ENCODE results near the gene FTSJ1. TPM values are rescaled to one million over a fixed set of nuclear protein-coding genes. Genes with fewer than 3 reads are reported as not detected.

Gene FTSJ1
- total RNA-seq, 1 experiment from 2014 or later: 49.4 TPM

DNA sequence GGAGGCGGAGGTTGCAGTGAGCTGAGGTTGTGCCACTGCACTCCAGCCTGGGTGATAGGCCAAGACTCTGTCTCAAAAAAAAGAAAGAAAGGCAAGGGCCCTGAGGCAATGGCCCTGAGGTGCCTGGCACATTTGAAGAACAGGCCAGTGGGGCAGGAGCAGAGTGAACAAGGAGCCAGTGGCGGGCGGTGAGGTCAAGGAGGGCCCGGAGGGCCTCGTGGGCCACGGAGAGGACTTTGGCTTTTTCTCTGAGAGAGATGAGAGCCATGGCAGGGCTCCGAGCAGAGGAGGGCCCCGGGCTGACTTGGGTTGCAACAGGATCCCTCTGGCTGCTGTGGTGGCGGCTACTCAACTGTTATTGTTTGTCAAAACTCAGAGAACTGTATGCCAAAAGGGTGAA is 13.3 kb downstream of the FTSJ1 start:
- Histone ChIP-seq H3K4ac (ENCODE audit: low read depth, low read length) (no peak overlapping the region), H3K4me1 (ENCODE audit: insufficient read depth, low read length) (no peaks in the 10 kb centered on the region), H3K79me1 (ENCODE audit: insufficient read depth, low read depth, low read length, poor library complexity, severe bottlenecking) (no peaks in the 10 kb centered on the region), H3K23me2 (ENCODE audit: insufficient read length, low read depth, low read length, poor library complexity, severe bottlenecking) (no peaks in the 10 kb centered on the region), H2BK12ac (ENCODE audit: insufficient read length, low read depth, low read length) (no peak overlapping the region), H2BK120ac (ENCODE audit: low read depth, low read length, poor library complexity, severe bottlenecking) (no peak overlapping the region), H2AFZ (ENCODE audit: low read length) (no peak overlapping the region), H3K27ac (ENCODE audit: insufficient read length, low read depth, low read length) (no peak overlapping the region), H3K23ac (ENCODE audit: insufficient read length, low read depth, low read length) (no peak overlapping the region), H3K27me3 (ENCODE audit: insufficient read depth, low read length) (no peaks in the 10 kb centered on the region), H4K8ac (replicated peaks; ENCODE audit: insufficient read length, low read depth, low read length) (no peak overlapping the region), H3K18ac (ENCODE audit: insufficient read length, low read depth, low read length) (no peak overlapping the region), H2BK5ac (ENCODE audit: insufficient read length, low read length) (no peak overlapping the region), H2BK20ac (ENCODE audit: low read depth, low read length, poor library complexity, severe bottlenecking) (no peak overlapping the region), H3K4me2 (ENCODE audit: insufficient read depth, insufficient read length, low read length) (no peak overlapping the region), H2AK5ac (ENCODE audit: insufficient read length, low read length) (no peak overlapping the region), H4K20me1 (ENCODE audit: control insufficient read depth, insufficient read depth, insufficient read length) (no peaks in the 10 kb centered on the region), H3K14ac (ENCODE audit: insufficient read depth, low read length) (no peak overlapping the region), H2BK15ac (ENCODE audit: low read depth, low read length) (no peak overlapping the region), H3K9me3 (ENCODE audit: control insufficient read depth, low read depth, low read length) (peaks cover 42% of the 10 kb centered on the region), H3K56ac (ENCODE audit: insufficient read length, low read depth, low read length) (no peak overlapping the region), H3T11ph (ENCODE audit: low read length) (no peak overlapping the region), H3K79me2 (ENCODE audit: insufficient read depth, low read length) (no peaks in the 10 kb centered on the region), H4K5ac (ENCODE audit: insufficient read length, low read depth, low read length) (no peak overlapping the region), H3K9ac (ENCODE audit: extremely low read depth, insufficient read length, low read length) (no peak overlapping the region), H4K91ac (ENCODE audit: insufficient read length, low read depth, low read length) (no peak overlapping the region)
- TF ChIP-seq, protein P1, sequence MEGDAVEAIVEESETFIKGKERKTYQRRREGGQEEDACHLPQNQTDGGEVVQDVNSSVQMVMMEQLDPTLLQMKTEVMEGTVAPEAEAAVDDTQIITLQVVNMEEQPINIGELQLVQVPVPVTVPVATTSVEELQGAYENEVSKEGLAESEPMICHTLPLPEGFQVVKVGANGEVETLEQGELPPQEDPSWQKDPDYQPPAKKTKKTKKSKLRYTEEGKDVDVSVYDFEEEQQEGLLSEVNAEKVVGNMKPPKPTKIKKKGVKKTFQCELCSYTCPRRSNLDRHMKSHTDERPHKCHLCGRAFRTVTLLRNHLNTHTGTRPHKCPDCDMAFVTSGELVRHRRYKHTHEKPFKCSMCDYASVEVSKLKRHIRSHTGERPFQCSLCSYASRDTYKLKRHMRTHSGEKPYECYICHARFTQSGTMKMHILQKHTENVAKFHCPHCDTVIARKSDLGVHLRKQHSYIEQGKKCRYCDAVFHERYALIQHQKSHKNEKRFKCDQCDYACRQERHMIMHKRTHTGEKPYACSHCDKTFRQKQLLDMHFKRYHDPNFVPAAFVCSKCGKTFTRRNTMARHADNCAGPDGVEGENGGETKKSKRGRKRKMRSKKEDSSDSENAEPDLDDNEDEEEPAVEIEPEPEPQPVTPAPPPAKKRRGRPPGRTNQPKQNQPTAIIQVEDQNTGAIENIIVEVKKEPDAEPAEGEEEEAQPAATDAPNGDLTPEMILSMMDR (conservative IDR thresholded peaks at IDR 0.05): no peak
- WGBS (ENCODE audit: extremely low coverage, insufficient read length, low lambda C conversion rate): no CpG with 5 or more reads among the region's 9 CpGs
- Mint-ChIP-seq H3K27me3 (ENCODE audit: low read depth) (peaks cover 3% of the 10 kb centered on the region; the same call in 1 of the 2 replicates), H3K4me3 (no peak overlapping the region), H3K27ac (no peak overlapping the region), H3K4me1 (0 out of 4 replicates have a peak, but pooled peaks cover 0 to 2% of the 10 kb centered on the region in 2 experiments), H3K9me3 (peaks cover 57 to 61% of the 10 kb centered on the region in 2 experiments), H3K36me3 (ENCODE audit: insufficient read depth in 1 of 3, low read depth in 3 of 3) (peaks cover 5 to 18% (median 10%) of the 10 kb centered on the region in 3 experiments)
- DNase-seq: no peak

Data from H9 (cell line).